Activated CD4-positive, alpha-beta T cell treated with anti-CD3 and anti-CD28 coated beads, Interleukin-2, Interleukin-4, amounts not matched to agents 100 ng/mL and 50 ng/mL, durations not matched to agents 16 hours and 8 hours (primary cell): ENCODE data around the gene NTN1.
A peak's percentile ranks its signal among the peaks of the same experiment; 100 is the strongest.

Experiments used
- DNase-seq: peaks from one replicate; pipeline ENCODE4 v3.0.0-alpha.2; 2020; ENCODE audit warnings: low spot score

Gene NTN1

GRCh38 chr17:9273428-9274391 is 252.4 kb downstream of the NTN1 start:
- peak; percentile 63 for DNase-seq

GRCh38 chr17:9274973-9275372 is 253.7 kb downstream of the NTN1 start:
- DNase-seq: no peak

- no peak for DNase-seq
Measured at GRCh38 chr17:9279893-9280292, 258.6 kb downstream of the NTN1 start.

GRCh38 chr17:9283909-9284308 is 262.6 kb downstream of the NTN1 start:
- DNase-seq: no peak

GRCh38 chr17:9284884-9285283 is 263.6 kb downstream of the NTN1 start:
- DNase-seq: no peak

- no peak for DNase-seq
Measured at GRCh38 chr17:9285602-9286427, 264.5 kb downstream of the NTN1 start.

- DNase-seq: no peak
Measured at GRCh38 chr17:9286434-9286833, 265.1 kb downstream of the NTN1 start.

- no peak for DNase-seq
Measured at GRCh38 chr17:9287306-9287705, 266.0 kb downstream of the NTN1 start.

GRCh38 chr17:9290226-9290613 is 268.9 kb downstream of the NTN1 start:
- no peak for DNase-seq

- DNase-seq: peak; percentile 28
Measured at GRCh38 chr17:9291912-9292560, 270.7 kb downstream of the NTN1 start.

- no peak for DNase-seq
Measured at GRCh38 chr17:9292561-9292941, 271.2 kb downstream of the NTN1 start.
